NCI-H1436 (cell line): ENCODE data around the gene PRTG.
"Not testable (repeated sequence)": the region's sequence is repeated elsewhere in the genome, so short reads cannot be mapped to it uniquely, and the experiment has no call there.

ENCODE experiments used
- DNase-seq: peaks from one replicate; lab custom pipeline; 2025; lab: John Stamatoyannopoulos, UW

The PRTG gene

GRCh38 chr15:55742927-55743728 lies at the start of gene PRTG:
Gene PRTG, minus strand, starts transcription at chr15:55743152. Its CDS starts 221 bp downstream, at chr15:55742931.
- DNase-seq: no peak

GRCh38 chr15:55791551-55792400 lies 48.8 kb upstream of the PRTG start:
- peak; percentile 15 for DNase-seq

- no peak for DNase-seq
Measured at GRCh38 chr15:55789066-55789660, 46.2 kb upstream of the PRTG start.

GRCh38 chr15:55786341-55786740 lies 43.4 kb upstream of the PRTG start:
- DNase-seq: no peak

GRCh38 chr15:55785593-55785992 lies 42.6 kb upstream of the PRTG start:
- DNase-seq: not testable (repeated sequence)

GRCh38 chr15:55784286-55784685 lies 41.3 kb upstream of the PRTG start:
- no peak for DNase-seq

- DNase-seq: no peak
Measured at GRCh38 chr15:55782901-55783300, 39.9 kb upstream of the PRTG start.

- DNase-seq: no peak
Measured at GRCh38 chr15:55780292-55780691, 37.3 kb upstream of the PRTG start.

GRCh38 chr15:55778932-55779331 lies 36.0 kb upstream of the PRTG start:
- no peak for DNase-seq

- DNase-seq: no peak
Measured at GRCh38 chr15:55775316-55775715, 32.4 kb upstream of the PRTG start.

- DNase-seq: peak; percentile 11
Measured at GRCh38 chr15:55774113-55774970, 31.4 kb upstream of the PRTG start.

GRCh38 chr15:55770806-55771205 lies 27.9 kb upstream of the PRTG start:
- DNase-seq: no peak

GRCh38 chr15:55770261-55770660 lies 27.3 kb upstream of the PRTG start:
- DNase-seq: no peak

GRCh38 chr15:55768670-55769185 lies 25.8 kb upstream of the PRTG start:
- DNase-seq: no peak

- DNase-seq: no peak
Measured at GRCh38 chr15:55766676-55767075, 23.7 kb upstream of the PRTG start.

GRCh38 chr15:55764398-55764797 lies 21.4 kb upstream of the PRTG start:
- no peak for DNase-seq

GRCh38 chr15:55758580-55758986 lies 15.6 kb upstream of the PRTG start:
- DNase-seq: no peak

GRCh38 chr15:55753433-55753832 lies 10.5 kb upstream of the PRTG start:
- not testable (repeated sequence) for DNase-seq

- DNase-seq: no peak
Measured at GRCh38 chr15:55750706-55751105, 7.8 kb upstream of the PRTG start.

GRCh38 chr15:55743729-55744655 lies 1.0 kb upstream of the PRTG start:
- no peak for DNase-seq
